ENCODE measurements around the gene DPP6.

GRCh38 chr7:154767142-154767541, 714.9 kb downstream of the DPP6 start:
- TF ChIP-seq CTCF (IDR thresholded peaks at IDR 0.05) = no peak
- no peak for TF ChIP-seq POLR2A (IDR thresholded peaks at IDR 0.05)
- TF ChIP-seq POLR2AphosphoS5 (IDR thresholded peaks at IDR 0.05) = no peak
